Liver (tissue), 9 donors: ENCODE results near the gene PDGFC. TPM values are rescaled to one million over a fixed set of nuclear protein-coding genes. Genes with fewer than 3 reads are reported as not detected.

Experiments
- DNase-seq: peaks from one replicate; pipeline ENCODE4 v3.0.0-alpha.2; 2017; ENCODE audit warnings: low spot score
- H3K27ac ChIP-seq, 2 donors: one replicate each; pipeline ENCODE4 v1.7.0; 2013; ENCODE audit warnings: inconsistent platforms in 2 of 2, low read length in 2 of 2, control low read depth in 1 of 2, low read depth in 1 of 2, mild to moderate bottlenecking in 1 of 2
- H3K27me3 ChIP-seq, 4 donors: one replicate each; pipeline versions ENCODE4 v1.6.1 to v1.7.0; 2013; ENCODE audit warnings: low read length in 3 of 4, inconsistent platforms in 1 of 4, mild to moderate bottlenecking in 1 of 4, moderate library complexity in 1 of 4; ENCODE audit not compliant: control insufficient read depth in 4 of 4, insufficient read depth in 4 of 4
- H3K36me3 ChIP-seq, 4 donors: one replicate each; pipeline versions ENCODE4 v1.6.1 to v1.7.0; 2013; ENCODE audit warnings: low read length in 3 of 4, mild to moderate bottlenecking in 3 of 4, low read depth in 1 of 4, moderate library complexity in 1 of 4; ENCODE audit not compliant: control insufficient read depth in 4 of 4, insufficient read depth in 3 of 4
- H3K4me1 ChIP-seq, 4 donors: one replicate each; pipeline versions ENCODE4 v1.6.1 to v1.7.0; 2013; ENCODE audit warnings: low read length in 3 of 4, mild to moderate bottlenecking in 3 of 4, moderate library complexity in 1 of 4; ENCODE audit not compliant: control insufficient read depth in 4 of 4, insufficient read depth in 4 of 4
- H3K4me3 ChIP-seq, 3 donors: one replicate each; pipeline versions ENCODE4 v1.6.1 to v1.7.0; 2013; ENCODE audit warnings: low read length in 3 of 3, control low read depth in 1 of 3, low read depth in 1 of 3, mild to moderate bottlenecking in 1 of 3
- H3K9ac ChIP-seq, 2 donors: one replicate each; pipeline ENCODE4 v1.7.0; 2013; ENCODE audit warnings: low read length in 2 of 2, mild to moderate bottlenecking in 2 of 2, moderate library complexity in 2 of 2, control low read depth in 1 of 2, low read depth in 1 of 2
- H3K9me3 ChIP-seq, 4 donors: one replicate each; pipeline versions ENCODE4 v1.6.1 to v1.7.0; 2013; ENCODE audit warnings: low read length in 3 of 4; ENCODE audit not compliant: control insufficient read depth in 4 of 4
- ATF3 ChIP-seq: IDR thresholded peaks from 2 replicates; pipeline ENCODE4 v1.6.1; 2016; ENCODE audit warnings: antibody characterized with exemption
- CTCF ChIP-seq: fragments of 150-350 bp; IDR thresholded peaks from 2 replicates; pipeline ENCODE4 v1.5.1; 2017; ENCODE audit warnings: improper control_type of control experiment, low read depth, low read length; ENCODE audit not compliant: missing input control
- EGR1 ChIP-seq, 2 donors: IDR thresholded peaks; 2 replicates each; pipeline ENCODE4 v1.6.1; 2016 to 2018; ENCODE audit warnings: antibody characterized with exemption in 2 of 2, low read depth in 2 of 2
- FOXA1 ChIP-seq: IDR thresholded peaks from 2 replicates; pipeline ENCODE4 v1.6.1; 2016; ENCODE audit warnings: antibody characterized with exemption
- FOXA2 ChIP-seq: IDR thresholded peaks from 2 replicates; pipeline ENCODE4 v1.6.1; 2016; ENCODE audit warnings: antibody characterized with exemption
- GABPA ChIP-seq, 2 donors: IDR thresholded peaks in 1 of 2; conservative IDR thresholded peaks in 1 of 2; 2 replicates each; pipeline ENCODE4 v1.6.1; 2016; ENCODE audit warnings: antibody characterized with exemption in 2 of 2, mild to moderate bottlenecking in 1 of 2, moderate library complexity in 1 of 2
- HNF4A ChIP-seq, 2 donors: conservative IDR thresholded peaks; 2 replicates each; pipeline ENCODE4 v1.6.1; 2016; ENCODE audit warnings: antibody characterized with exemption in 2 of 2, mild to moderate bottlenecking in 2 of 2
- HNF4G ChIP-seq: IDR thresholded peaks from 2 replicates; pipeline ENCODE4 v1.6.1; 2016; ENCODE audit warnings: antibody characterized with exemption
- JUND ChIP-seq, 2 donors: IDR thresholded peaks; 2 replicates each; pipeline ENCODE4 v1.6.1; 2016; ENCODE audit warnings: antibody characterized with exemption in 2 of 2
- MAX ChIP-seq: IDR thresholded peaks from 2 replicates; pipeline ENCODE4 v1.6.1; 2016; ENCODE audit warnings: antibody characterized with exemption
- NR2F2 ChIP-seq: IDR thresholded peaks from 2 replicates; pipeline ENCODE4 v1.6.1; 2016; ENCODE audit warnings: antibody characterized with exemption
- RAD21 ChIP-seq, 2 donors: IDR thresholded peaks; 2 replicates each; pipeline ENCODE4 v1.6.1; 2016; ENCODE audit warnings: antibody characterized with exemption in 2 of 2, mild to moderate bottlenecking in 2 of 2
- REST ChIP-seq: IDR thresholded peaks from 2 replicates; pipeline ENCODE4 v1.6.1; 2016; ENCODE audit warnings: antibody characterized with exemption, mild to moderate bottlenecking
- RXRA ChIP-seq, 2 donors: IDR thresholded peaks; 2 replicates each; pipeline ENCODE4 v1.6.1; 2017 to 2018; ENCODE audit warnings: antibody characterized with exemption in 2 of 2, mild to moderate bottlenecking in 1 of 2
- SP1 ChIP-seq: IDR thresholded peaks from 2 replicates; pipeline ENCODE4 v1.6.1; 2018; ENCODE audit warnings: antibody characterized with exemption, mild to moderate bottlenecking
- TAF1 ChIP-seq: conservative IDR thresholded peaks from 2 replicates; pipeline ENCODE4 v1.6.1; 2016; ENCODE audit warnings: antibody characterized with exemption, mild to moderate bottlenecking
- YY1 ChIP-seq: IDR thresholded peaks from 2 replicates; pipeline ENCODE4 v1.6.1; 2016; ENCODE audit warnings: antibody characterized with exemption, mild to moderate bottlenecking
- ZBTB33 ChIP-seq: IDR thresholded peaks from 2 replicates; pipeline ENCODE4 v1.6.1; 2016; ENCODE audit warnings: antibody characterized with exemption
- WGBS: extraction: QIAGEN DNeasy Blood & Tissue Kit; methylation state at CpG from one replicate; pipeline ENCODE4 v1.1.7; 2013; 5-methylcytosine and 5-hydroxymethylcytosine counted together
- polyA plus RNA-seq, 2 donors: library from polyadenylated mRNA; stranded (reverse) in 1 of 2; unstranded in 1 of 2; fragments of 200-250 nt in 1 of 2; fragments of >200 nt in 1 of 2; fragmentation: Nextera tagmentation in 1 of 2; extraction: Ambion mirVana in 1 of 2; gene quantifications; one replicate each; pipeline versions ENCODE4 v1.2.1 to v1.2.3, GENCODE V29; 2013 to 2015
- total RNA-seq, 2 donors: library from RNA; depleted of rRNA; stranded (reverse); fragments of >200 nt; gene quantifications; one replicate each; pipeline ENCODE4 v1.2.3, GENCODE V29; 2014
- donor health status: healthy.
- donor health status: healthy.
- donor health status: healthy.
- donor health status: healthy.
- donor health status: healthy.

PDGFC gene
- total and polyA plus RNA-seq, 4 donors: 5.8 to 25.7 (median 9.7) TPM

- 92% methylated on average over 4 of the region's 4 CpGs for WGBS
- Histone ChIP-seq H3K9me3 (no peaks in the 10 kb centered on the region), H3K27ac (no peak overlapping the region), H3K36me3 (no peaks in the 10 kb centered on the region), H3K27me3 (no peaks in the 10 kb centered on the region), H3K4me1 (peaks cover 0 to 4% (median under 1%) of the 10 kb centered on the region in 4 donors), H3K4me3 (no peak overlapping the region), H3K9ac (no peak overlapping the region)
- TF ChIP-seq FOXA1 (no peak), YY1 (no peak), FOXA2 (no peak), MAX (no peak), TAF1 (no peak), GABPA (IDR thresholded peaks at IDR 0.05 in 1 of 2, conservative IDR thresholded peaks at IDR 0.05 in 1 of 2) (no peak), RXRA (IDR thresholded peaks at IDR 0.05) (no peak), NR2F2 (no peak), ZBTB33 (no peak), JUND (IDR thresholded peaks at IDR 0.05) (no peak), ATF3 (no peak), REST (no peak), HNF4G (no peak), SP1 (no peak), RAD21 (IDR thresholded peaks at IDR 0.05) (no peak)
- no peak for DNase-seq
Measured at GRCh38 chr4:156942991-156943390, 28.6 kb downstream of the PDGFC start.

- 60% methylated on average over 7 of the region's 7 CpGs for WGBS
- Histone ChIP-seq H3K9ac (no peak overlapping the region), H3K27ac (no peak overlapping the region), H3K4me1 (peaks cover 0 to 4% (median under 1%) of the 10 kb centered on the region in 4 donors), H3K36me3 (no peaks in the 10 kb centered on the region), H3K4me3 (no peak overlapping the region), H3K27me3 (no peaks in the 10 kb centered on the region), H3K9me3 (no peaks in the 10 kb centered on the region)
- no peak for DNase-seq
- TF ChIP-seq REST (no peak), EGR1 (IDR thresholded peaks at IDR 0.05; ENCODE audit: low read depth in 2 of 2) (no peak), RAD21 (IDR thresholded peaks at IDR 0.05) (no peak), FOXA1 (no peak), HNF4G (no peak), SP1 (no peak), FOXA2 (no peak), YY1 (no peak), CTCF (no peak), HNF4A (conservative IDR thresholded peaks at IDR 0.05) (no peak), MAX (no peak), GABPA (IDR thresholded peaks at IDR 0.05 in 1 of 2, conservative IDR thresholded peaks at IDR 0.05 in 1 of 2) (no peak)
Measured at GRCh38 chr4:156941940-156942548, 29.6 kb downstream of the PDGFC start.
